HG03196 (cell line): ENCODE results near the gene SLC1A3.

Experiments used
- ATAC-seq: cut with Tn5 transposase; IDR thresholded peaks from one replicate; pipeline ENCODE4 v1.9.1; 2021; ENCODE audit not compliant: unreplicated experiment

Gene SLC1A3

DNA sequence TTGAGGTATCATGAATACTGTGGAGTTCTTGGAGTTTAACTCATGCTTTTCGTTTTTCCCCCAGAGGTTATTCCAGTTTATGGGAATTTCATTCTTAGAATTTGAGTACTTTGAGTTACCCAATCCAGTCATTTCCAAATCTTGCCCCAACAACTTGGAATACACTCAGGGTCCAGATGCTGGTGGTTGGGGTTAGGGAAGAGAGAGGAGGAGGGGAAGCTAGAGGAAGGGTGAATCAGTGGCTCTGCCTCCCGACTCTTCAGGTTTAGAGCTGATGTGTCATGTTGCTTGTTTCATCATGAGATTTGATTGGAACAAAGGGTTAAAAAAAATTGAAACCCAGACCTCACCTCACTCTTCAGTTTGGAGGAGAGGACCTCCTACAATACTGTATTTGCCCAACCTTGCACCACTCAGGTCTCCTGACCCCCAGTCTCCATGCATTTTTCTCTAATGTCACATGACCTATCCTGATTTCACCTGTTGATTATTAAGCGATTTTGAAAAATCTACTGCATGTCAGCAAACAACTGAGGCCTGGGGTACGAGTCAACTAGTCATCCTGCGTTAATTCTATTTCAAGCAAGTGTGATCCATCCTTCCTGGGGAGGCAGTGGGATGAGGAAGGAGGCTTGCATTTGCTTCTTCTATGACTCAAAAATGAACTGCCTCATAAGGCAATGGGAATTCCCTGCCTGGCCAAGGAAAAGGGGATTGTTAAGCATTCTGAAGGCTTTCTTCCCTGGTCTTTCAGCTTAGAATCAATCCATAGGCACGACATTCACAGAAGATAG, 6.2 kb upstream of the SLC1A3 start:
- no peak for ATAC-seq

DNA sequence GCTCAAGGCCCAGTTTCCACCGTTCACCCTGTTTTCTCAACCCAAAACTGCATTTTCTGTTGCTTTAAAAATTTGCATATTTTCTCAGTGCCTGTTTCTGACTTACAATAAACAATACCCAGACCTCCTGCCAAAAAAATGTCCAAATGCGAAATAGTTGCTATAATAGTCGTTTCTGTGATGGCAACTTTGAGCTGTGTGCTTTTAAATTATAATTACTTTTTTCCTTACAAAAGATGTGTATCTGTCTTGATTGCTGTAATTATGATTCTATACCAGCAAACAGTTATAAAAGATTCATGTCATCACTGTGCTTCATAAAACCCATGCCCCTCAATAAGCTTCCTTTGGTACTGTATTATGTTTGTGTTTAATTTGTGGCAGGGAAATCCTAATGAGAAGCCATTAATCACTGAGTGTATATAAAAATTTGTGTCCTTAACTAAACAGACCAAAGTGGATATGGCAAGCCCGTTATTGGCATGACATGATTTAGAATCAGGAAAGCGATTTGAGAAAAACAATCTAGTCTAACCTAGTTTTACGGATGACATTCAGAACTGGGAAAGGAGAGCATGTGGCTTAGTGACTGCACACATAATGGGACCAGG, 5.4 kb upstream of the SLC1A3 start:
- no peak for ATAC-seq

DNA sequence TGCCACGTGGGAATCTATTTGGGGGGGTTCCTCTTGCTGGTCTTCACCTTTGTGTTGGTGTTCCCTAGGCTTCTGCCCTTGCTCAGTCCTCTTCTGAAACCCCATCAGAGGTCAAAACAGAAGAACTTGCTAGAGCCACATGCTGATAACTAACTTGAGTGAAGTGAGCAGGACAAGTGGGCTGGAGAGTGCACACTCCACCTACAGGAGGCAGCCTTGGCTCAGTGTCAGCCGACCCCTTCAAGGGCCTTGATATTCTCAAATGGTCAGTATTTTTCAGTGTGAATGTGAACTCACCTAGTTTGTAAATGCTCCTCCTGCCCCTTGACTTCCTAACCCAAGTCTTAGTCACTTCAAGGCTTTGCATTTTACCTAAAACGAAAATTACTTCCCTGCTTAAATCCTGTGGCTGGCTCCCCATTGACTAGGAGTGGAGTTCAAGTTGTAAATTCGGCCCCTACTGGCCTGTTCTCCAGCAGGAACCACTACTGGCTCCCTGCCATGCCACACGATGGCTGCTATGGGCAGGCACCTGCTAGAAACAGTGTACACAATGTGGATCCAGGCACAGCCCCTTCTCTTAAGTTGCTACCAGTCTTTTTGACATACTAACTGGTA, 3.6 kb upstream of the SLC1A3 start:
- no peak for ATAC-seq

DNA sequence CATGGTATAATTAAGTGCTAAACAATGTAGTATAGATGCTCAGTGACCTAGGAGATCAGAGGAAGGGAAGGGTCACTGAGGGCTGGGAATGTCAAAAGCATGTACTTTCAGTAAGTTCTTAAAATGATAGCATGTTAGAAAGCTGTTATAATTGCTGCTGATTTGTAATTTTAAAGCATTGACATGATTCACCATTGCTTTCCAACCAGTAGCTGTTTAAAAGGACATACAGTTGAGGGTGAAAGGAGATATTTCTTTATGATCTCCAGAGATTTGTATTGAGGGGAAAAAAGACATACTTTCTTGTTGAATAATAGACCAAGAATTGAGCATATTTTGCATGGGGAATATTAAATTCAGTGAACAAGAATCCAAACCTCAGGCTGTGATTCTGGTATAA, 1.2 kb upstream of the SLC1A3 start:
- ATAC-seq = no peak

DNA sequence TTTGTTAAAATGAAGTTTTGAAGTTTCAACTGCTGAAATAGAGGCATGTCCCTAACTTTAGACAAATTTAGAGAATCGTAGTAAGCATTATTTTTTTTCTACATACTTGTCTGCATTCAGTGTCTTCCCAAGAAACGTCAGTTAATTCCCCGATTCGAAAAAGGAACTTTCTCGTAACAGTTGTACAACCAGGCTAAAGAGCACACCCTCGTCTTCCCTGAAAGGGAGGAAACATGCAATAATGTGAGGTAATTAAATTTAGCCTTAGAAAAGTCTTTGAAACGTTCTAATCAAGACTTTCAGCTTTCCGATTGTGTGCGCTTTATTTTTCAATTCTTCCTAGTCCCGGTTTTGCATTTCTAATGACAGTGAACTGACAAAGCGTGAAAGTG, 374 bp upstream of the SLC1A3 start:
- no peak for ATAC-seq

DNA sequence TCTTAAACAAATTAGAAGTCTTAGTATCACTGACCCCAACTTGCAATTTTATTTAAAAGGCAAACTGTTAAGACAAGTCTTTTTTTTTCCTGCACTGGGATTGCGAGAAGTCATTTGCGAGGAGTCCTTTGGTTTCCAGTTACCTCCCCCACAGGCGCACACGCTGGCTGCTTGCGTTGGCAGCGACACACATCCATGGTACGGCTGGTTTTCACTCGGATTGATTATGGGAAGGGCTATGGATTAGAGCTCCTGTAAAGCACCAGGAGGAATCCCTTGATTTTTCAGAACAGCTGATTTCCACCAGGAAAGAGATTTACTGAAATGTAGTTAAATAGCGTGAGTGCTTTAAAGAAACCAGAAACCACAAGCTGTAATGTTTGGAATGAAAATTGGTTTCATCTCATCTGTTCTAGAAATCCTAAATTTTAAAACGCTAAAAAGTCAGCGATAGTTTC, 737 bp downstream of the SLC1A3 start:
- ATAC-seq = no peak

DNA sequence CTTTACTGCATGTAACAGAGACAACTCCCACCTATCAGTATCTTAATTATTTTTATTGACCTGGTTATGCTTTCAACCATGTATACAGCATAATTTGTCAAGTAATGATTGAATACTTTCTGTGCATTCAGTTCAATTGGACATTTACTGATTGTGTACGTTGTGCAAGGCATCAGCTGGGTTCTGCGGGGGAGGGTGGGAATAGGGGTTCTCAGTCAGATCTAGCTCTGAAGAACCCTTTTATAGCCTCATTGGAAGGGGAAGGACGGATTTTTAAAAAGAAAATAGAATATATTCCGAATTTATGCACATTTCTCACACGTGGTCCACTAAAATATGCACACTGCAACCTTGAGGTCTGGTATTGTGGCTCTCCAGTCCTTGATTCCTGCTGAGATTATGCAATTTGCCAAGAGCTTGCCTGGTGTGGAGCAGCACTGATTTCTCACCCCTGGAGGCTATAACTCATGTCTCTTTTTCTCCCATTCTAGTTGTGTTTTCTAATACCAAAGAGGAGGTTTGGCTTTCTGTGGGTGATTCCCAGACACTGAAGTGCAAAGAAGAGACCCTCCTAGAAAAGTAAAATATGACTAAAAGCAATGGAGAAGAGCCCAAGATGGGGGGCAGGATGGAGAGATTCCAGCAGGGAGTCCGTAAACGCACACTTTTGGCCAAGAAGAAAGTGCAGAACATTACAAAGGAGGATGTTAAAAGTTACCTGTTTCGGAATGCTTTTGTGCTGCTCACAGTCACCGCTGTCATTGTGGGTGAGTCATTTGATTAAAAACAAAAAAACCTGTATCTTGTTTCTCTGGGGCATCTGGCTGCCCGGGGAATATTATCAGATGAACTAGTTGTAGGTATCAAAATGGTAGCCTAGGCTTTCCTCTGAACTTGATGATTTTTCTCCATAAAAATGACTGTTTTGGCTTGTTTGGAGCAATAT, 1.7 kb downstream of the SLC1A3 start:
- no peak for ATAC-seq

DNA sequence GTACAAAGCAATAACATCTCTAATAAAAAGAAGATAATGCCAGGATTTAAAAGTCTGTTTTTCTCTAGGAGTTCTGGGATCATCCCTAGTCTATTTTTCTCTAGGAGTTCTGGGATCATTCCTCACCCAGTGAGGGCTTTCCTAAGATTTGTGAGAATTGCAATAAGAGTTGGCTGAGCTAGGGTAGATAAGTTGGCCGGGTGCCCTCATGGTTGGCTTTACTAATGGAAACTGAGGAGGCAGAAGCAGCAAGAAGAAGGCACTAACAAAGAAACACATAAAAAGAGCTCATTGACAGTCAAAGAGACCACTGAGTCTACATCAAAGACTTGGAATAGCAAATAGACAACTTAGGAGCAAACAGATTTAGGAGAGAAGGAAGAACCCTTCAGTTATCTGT, 4.2 kb downstream of the SLC1A3 start:
- ATAC-seq = no peak

DNA sequence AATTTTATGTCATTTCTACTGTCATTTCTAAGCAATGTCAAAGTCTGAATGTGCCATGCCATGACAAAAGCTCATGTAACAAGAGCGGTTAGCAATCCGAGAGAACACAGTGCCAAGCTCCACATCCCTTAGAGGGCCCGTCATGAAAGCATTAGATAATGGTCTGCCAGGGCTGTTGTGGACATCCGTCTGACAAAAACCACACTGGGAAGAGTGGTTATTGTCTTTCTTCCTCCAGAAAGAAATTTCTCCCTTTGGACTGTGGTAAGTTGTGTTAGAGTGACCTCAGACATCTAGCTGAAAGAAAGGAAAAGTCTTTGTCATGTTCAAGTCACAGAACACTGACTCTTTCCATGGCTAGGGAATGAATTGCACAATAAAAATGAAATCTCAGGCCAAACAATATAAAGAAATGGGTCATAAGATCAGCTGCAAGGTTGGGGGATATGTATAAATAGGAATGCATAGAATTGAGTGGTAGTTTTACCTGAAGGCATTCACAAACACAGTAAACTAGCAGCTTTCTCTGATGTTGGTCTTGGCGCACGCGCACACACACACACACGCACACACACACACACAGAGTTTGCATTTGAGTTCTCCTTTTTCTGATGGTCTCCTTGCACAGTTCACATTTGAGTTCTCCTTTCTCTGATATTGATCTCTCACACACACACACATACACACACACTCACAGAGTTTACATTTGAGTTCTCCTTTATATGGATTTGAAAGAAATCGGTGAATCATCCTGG, 5.3 kb downstream of the SLC1A3 start:
- ATAC-seq = no peak

DNA sequence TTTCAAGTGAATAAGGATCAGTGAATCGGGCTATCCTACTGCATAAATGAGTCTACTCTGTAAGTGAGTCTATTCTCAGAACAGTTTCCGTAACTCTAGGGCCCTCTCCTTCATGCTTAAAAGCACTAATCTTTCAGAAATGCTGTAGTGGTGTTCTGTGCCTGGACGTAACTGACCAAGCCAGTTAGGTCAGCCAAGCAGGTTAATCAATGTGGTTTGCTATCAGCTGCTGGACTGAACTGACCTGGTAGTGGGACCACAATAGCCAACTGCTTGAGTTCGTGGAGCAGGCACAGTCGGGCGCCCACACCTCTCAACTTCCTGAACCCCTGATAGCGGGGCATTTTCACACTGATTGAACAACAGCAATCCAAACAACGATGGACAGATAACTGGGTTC, 6.8 kb downstream of the SLC1A3 start:
- no peak for ATAC-seq

DNA sequence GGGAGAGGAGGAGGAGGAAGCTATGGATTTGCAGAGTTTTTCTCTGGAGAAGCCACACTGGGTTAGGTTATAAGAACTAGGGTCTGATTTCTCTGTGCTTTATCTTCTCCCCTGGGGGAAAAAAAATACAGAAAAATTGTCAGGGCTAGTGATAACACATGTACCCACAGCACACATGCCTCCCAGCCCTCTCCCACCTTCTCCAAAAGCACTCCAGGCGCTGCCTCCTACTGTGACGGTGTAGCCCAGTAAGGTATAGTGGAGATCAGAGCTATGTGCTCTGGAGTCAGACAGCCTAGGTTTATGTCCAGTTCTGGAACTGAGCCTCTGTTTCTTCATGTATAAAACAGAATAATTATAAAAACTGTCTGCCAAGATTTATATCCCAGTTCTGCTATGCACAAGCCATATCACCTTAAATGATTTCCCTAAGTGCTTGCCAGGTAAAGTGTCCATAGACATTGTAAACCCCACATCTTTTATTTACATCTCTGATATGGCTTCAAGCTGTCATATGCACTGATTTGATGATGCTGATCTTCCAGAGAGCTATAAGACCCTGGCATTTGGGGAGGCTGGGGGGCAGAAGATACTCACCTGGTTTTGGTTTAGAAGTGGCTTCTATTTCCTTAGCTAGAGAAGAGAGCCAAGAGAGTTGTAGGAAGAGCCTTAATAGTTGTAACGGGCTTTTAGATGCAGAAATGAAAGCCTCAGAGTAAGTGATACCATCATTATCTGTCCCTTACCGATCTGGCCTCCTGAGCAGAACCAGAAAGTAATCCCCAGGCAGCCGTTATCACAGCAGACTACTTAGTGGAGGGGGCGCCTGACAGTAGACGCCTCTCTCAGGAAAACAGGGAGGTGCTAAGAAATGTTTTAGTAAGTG, 7.6 kb downstream of the SLC1A3 start:
- no peak for ATAC-seq

DNA sequence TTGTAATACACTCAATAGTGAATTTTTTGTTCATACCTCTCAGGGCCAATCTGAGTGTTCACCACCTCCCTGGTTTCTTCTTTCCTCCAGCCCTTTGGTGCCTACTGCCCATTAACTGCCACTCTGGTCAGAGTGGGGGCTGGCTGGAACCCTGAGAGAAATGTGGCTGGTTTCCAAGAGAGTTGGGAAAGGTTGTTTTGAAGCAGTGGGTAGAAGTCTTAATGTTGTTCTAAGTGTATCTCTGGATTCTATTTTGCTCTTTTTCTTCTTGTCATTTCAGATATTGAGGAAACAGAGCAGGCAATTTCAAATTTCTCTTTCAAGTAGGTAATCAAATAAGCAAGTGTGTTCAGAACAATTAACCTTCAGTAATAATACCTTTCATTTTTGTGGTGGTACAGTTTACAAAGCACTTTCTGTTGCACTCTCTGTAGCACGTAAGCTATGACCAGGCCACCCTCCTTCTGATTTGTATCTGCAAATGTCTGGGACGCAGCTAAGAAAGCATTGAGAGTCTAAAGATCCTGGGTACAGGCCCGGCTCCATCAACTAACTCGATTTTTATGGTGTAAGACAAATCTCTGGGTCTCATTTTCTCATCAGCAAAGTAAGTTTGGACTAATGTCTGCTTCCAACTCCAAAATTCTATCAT, 8.4 kb downstream of the SLC1A3 start:
- no peak for ATAC-seq

DNA sequence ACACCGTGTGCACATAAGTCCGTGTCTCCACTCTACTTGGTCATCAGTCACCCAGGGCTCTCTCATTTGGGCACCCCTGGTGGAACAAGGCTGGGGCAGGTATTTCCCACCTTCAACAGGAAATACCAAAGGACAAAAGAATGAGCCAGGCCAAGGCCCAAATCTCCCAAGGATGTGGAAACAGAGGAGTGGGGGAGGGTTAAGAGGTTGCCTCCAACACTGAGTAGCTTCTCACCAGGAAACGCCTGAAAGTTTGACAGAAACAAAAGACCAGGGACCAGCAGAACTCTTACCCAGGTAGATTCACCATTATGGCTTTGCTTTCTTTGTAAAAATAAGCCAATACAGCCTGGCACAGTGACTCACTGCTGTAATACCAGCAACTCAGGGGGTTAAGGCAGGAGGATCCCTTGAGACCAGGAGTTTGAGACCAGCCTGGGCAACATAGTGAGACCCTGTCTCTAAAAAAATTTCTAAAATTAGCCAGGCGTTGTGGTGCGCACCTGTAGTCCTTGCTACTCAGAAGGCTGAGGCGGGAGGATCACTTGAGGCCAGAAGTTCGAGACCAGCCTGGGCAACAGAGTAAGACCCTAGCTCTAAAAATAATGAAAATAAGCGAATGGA, 12.7 kb downstream of the SLC1A3 start:
- no peak for ATAC-seq

DNA sequence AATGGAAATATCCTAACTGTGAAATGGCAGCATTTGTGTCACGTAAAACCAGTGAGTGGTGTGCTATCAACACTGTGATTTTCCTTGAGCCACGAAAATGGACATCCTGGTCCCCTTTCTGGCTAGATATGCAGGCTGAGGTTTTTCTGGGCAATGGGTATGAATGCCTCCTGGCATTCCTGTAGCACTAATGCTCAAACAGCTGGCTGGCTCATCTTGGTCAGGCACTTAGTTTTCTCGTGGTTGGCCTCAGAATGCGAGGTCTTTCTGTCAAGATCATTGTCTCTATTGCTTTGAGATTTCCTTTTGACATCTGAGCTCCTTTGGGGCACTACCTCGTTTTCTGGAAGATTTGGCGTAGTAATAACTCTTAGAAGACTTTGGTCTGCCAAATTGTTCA, 15.6 kb downstream of the SLC1A3 start:
- ATAC-seq = no peak

DNA sequence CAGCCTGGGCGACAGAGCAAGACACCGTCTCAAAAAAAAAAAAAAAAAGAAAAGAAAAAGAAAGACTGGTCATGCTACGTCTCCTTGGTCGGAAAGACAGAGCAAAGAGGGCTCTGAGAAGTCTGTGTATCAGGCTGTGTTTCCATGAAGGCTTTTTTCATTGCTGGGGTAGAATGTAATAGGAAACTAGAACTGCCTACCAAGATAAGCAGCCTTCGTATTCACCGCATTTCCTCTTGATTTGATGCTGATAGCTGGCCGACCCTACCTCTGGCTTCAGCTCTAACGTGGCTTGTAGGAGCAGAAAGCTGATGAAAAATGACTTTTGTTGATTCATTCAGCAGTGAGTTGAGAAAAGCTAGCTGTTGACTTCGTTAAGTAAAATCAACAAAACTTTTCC, 17.4 kb downstream of the SLC1A3 start:
- ATAC-seq = no peak

DNA sequence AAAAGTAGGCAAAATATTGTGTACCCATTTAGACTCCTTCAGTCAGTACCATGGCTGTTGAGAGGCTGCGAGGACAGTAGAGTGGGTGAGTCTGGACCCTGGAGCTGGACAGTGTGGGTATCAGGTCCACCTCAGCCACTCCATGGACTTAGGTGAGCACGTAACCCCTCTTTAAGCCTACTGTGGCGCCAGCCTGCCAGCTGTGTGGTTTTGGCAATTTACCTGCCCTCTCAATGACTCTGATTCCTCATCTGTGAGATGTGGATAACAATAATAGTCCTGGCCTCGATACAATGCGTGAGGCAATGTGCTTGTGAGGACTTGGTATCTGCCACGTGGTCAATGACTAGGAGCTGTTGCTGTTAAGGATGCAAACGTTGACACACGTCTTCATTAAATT, 17.9 kb downstream of the SLC1A3 start:
- ATAC-seq = no peak

DNA sequence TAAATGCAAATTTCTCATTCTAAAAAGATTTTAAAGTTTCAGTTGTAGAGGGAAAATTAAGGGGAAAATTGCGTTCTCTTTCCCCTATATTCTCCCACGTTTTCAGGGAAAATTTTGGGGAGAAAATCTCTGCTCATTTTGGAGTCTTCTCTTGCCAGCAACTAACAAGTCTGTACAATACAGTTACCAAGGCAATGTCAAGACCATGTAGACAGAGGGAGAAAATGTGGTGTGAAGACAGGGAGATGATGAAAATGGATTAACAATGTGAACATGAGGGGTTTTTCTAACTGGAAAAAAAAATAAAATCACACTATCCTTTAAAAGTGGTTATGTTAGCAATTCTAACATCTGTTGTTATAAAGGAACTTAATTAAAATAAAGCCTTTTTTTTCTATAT, 22.3 kb downstream of the SLC1A3 start:
- no peak for ATAC-seq

DNA sequence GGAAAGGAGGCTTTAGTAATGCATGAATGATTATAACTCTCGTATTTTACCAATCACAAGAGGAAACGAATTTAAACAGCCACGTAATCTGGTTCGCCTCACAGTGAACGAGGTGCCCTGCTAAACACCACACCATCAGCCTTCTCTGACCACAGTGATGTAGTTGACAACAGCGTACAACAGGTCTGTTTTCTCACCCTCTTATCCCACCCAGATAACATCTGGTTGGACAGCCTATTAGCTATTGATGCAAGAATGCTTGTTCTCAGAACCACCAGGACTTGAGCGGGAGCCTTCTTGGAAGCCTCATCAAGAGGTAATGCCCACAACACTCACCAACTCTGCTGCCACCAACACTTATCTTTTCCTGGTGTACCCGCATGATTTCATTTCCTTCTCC, 23.3 kb downstream of the SLC1A3 start:
- no peak for ATAC-seq
